GM18517 (cell line): Measurements from ENCODE around the gene MAP3K20.
"Not testable (repeated sequence)": the region's sequence is repeated elsewhere in the genome, so short reads cannot be mapped to it uniquely, and the experiment has no call there.

Experiments
- ATAC-seq: cut with Tn5 transposase; IDR thresholded peaks from one replicate; pipeline ENCODE4 v1.9.1; 2021; ENCODE audit warnings: mild to moderate bottlenecking, moderate library complexity; ENCODE audit not compliant: unreplicated experiment

The MAP3K20 gene

GRCh38 chr2:173086518-173087213 is 11.0 kb downstream of the MAP3K20 start:
- no peak for ATAC-seq

GRCh38 chr2:173087214-173087581 is 11.6 kb downstream of the MAP3K20 start:
- no peak for ATAC-seq

GRCh38 chr2:173087793-173088496 is 12.3 kb downstream of the MAP3K20 start:
- ATAC-seq: no peak

GRCh38 chr2:173090276-173090877 is 14.7 kb downstream of the MAP3K20 start:
- no peak for ATAC-seq

- ATAC-seq: no peak
Measured at GRCh38 chr2:173090973-173091660, 15.5 kb downstream of the MAP3K20 start.

GRCh38 chr2:173091910-173092309 is 16.3 kb downstream of the MAP3K20 start:
- no peak for ATAC-seq

GRCh38 chr2:173092844-173093402 is 17.3 kb downstream of the MAP3K20 start:
- ATAC-seq: no peak

GRCh38 chr2:173093617-173094016 is 18.0 kb downstream of the MAP3K20 start:
- not testable (repeated sequence) for ATAC-seq

- ATAC-seq: no peak
Measured at GRCh38 chr2:173094731-173095130, 19.1 kb downstream of the MAP3K20 start.

- no peak for ATAC-seq
Measured at GRCh38 chr2:173095356-173095755, 19.7 kb downstream of the MAP3K20 start.

GRCh38 chr2:173099271-173099670 is 23.6 kb downstream of the MAP3K20 start:
- no peak for ATAC-seq

- no peak for ATAC-seq
Measured at GRCh38 chr2:173099804-173100203, 24.2 kb downstream of the MAP3K20 start.

GRCh38 chr2:173101687-173102086 is 26.0 kb downstream of the MAP3K20 start:
- ATAC-seq: peak; percentile 72

- no peak for ATAC-seq
Measured at GRCh38 chr2:173104156-173104555, 28.5 kb downstream of the MAP3K20 start.

- no peak for ATAC-seq
Measured at GRCh38 chr2:173106959-173107628, 31.4 kb downstream of the MAP3K20 start.

- no peak for ATAC-seq
Measured at GRCh38 chr2:173107629-173108022, 32.0 kb downstream of the MAP3K20 start.

- ATAC-seq: no peak
Measured at GRCh38 chr2:173109253-173110188, 33.9 kb downstream of the MAP3K20 start.

GRCh38 chr2:173117678-173118077 is 42.0 kb downstream of the MAP3K20 start:
- ATAC-seq: no peak

- ATAC-seq: no peak
Measured at GRCh38 chr2:173118395-173118794, 42.7 kb downstream of the MAP3K20 start.
